Neuronal stem cell (in vitro differentiated cells): ENCODE data around the gene KIF13A.

ENCODE experiments used
- DNase-seq: peaks from one replicate; pipeline ENCODE4 v3.0.0-alpha.2; 2013; ENCODE audit warnings: low spot score
- H2AFZ ChIP-seq: one replicate; pipeline ENCODE4 v1.6.1; 2013; ENCODE audit warnings: mild to moderate bottlenecking, low read length, inconsistent platforms
- H2AK5ac ChIP-seq: 2 replicates; pipeline ENCODE4 v1.6.1; 2013; ENCODE audit warnings: low read depth, mild to moderate bottlenecking, inconsistent platforms, low read length, moderate library complexity, mixed read lengths
- H2BK120ac ChIP-seq: 2 replicates; pipeline ENCODE4 v1.6.1; 2013; ENCODE audit warnings: low read depth, mild to moderate bottlenecking, inconsistent platforms, low read length, moderate library complexity, mixed read lengths
- H2BK12ac ChIP-seq: one replicate; pipeline ENCODE4 v1.6.1; 2013; ENCODE audit warnings: low read length, inconsistent platforms
- H2BK15ac ChIP-seq: 2 replicates; pipeline ENCODE4 v1.6.1; 2013; ENCODE audit warnings: mild to moderate bottlenecking, low read length, inconsistent platforms, mixed read lengths
- H2BK5ac ChIP-seq: one replicate; pipeline ENCODE4 v1.6.1; 2013; ENCODE audit warnings: inconsistent platforms, mild to moderate bottlenecking, low read length, moderate library complexity
- H3K14ac ChIP-seq: one replicate; pipeline ENCODE4 v1.6.1; 2013; ENCODE audit warnings: low read length, inconsistent platforms
- H3K18ac ChIP-seq: 2 replicates; pipeline ENCODE4 v1.6.1; 2013; ENCODE audit warnings: low read length, inconsistent platforms
- H3K23ac ChIP-seq: 2 replicates; pipeline ENCODE4 v1.6.1; 2013; ENCODE audit warnings: low read depth, mild to moderate bottlenecking, mixed read lengths, low read length, inconsistent platforms; ENCODE audit not compliant: poor library complexity
- H3K27ac ChIP-seq: replicated peaks from 3 replicates; pipeline ENCODE4 v1.5.1; 2013; ENCODE audit warnings: low read length, inconsistent platforms
- H3K27me3 ChIP-seq, 3 experiments: 2 replicates each; pipeline ENCODE4 v1.6.1; 2013; ENCODE audit warnings: low read length in 3 of 3, mild to moderate bottlenecking in 2 of 3, inconsistent platforms in 1 of 3, low read depth in 1 of 3, mixed read lengths in 1 of 3, moderate library complexity in 1 of 3; ENCODE audit not compliant: control insufficient read depth in 3 of 3, insufficient read depth in 3 of 3
- H3K36me3 ChIP-seq, 2 donors: replicated peaks in 1 of 2; 2 replicates each; pipeline ENCODE4 v1.6.1; 2013; ENCODE audit warnings: low read length in 2 of 2; ENCODE audit not compliant: control insufficient read depth in 2 of 2, insufficient read depth in 2 of 2
- H3K4ac ChIP-seq: 2 replicates; pipeline ENCODE4 v1.6.1; 2013; ENCODE audit warnings: inconsistent platforms, mild to moderate bottlenecking, low read length, moderate library complexity
- H3K4me1 ChIP-seq, 2 donors: 1 replicate in 1 of 2; 2 replicates in 1 of 2; pipeline ENCODE4 v1.6.1; 2013; ENCODE audit warnings: low read length in 2 of 2, low read depth in 1 of 2; ENCODE audit not compliant: control insufficient read depth in 2 of 2, insufficient read depth in 1 of 2
- H3K4me2 ChIP-seq: one replicate; pipeline ENCODE4 v1.6.1; 2013; ENCODE audit warnings: mild to moderate bottlenecking, low read length, inconsistent platforms; ENCODE audit not compliant: insufficient read depth, poor library complexity, severe bottlenecking
- H3K4me3 ChIP-seq, 2 donors: 2 replicates each; pipeline ENCODE4 v1.5.1; 2013; ENCODE audit warnings: low read length in 2 of 2, mild to moderate bottlenecking in 2 of 2, inconsistent platforms in 1 of 2, moderate library complexity in 1 of 2
- H3K79me1 ChIP-seq: one replicate; pipeline ENCODE4 v1.6.1; 2013; ENCODE audit warnings: low read depth, mild to moderate bottlenecking, inconsistent platforms, low read length, moderate library complexity
- H3K9ac ChIP-seq: one replicate; pipeline ENCODE4 v1.6.1; 2013; ENCODE audit warnings: mild to moderate bottlenecking, low read depth, low read length, inconsistent platforms; ENCODE audit not compliant: poor library complexity
- H3K9me3 ChIP-seq, 2 donors: replicated peaks in 1 of 2; 2 replicates each; pipeline versions ENCODE3 to v1.6.1; 2013; ENCODE audit warnings: low read length in 2 of 2, mild to moderate bottlenecking in 2 of 2, inconsistent platforms in 1 of 2, low read depth in 1 of 2, mixed read lengths in 1 of 2, moderate library complexity in 1 of 2; ENCODE audit not compliant: control insufficient read depth in 2 of 2, insufficient read depth in 1 of 2
- H4K8ac ChIP-seq: one replicate; pipeline ENCODE4 v1.6.1; 2013; ENCODE audit warnings: low read depth, mild to moderate bottlenecking, inconsistent platforms, low read length, moderate library complexity
- H4K91ac ChIP-seq: one replicate; pipeline ENCODE4 v1.6.1; 2013; ENCODE audit warnings: low read length, low read depth, mild to moderate bottlenecking, inconsistent platforms; ENCODE audit not compliant: poor library complexity
- WGBS, 2 donors: extraction: QIAGEN DNeasy Blood & Tissue Kit; methylation state at CpG; one replicate each; pipeline ENCODE4 v1.1.7; 2013; ENCODE audit warnings: missing lambda C conversion rate in 2 of 2, mixed read lengths in 1 of 2; ENCODE audit not compliant: insufficient read length in 2 of 2, insufficient replicate concordance in 1 of 2; ENCODE audit errors: extremely low coverage in 2 of 2; 5-methylcytosine and 5-hydroxymethylcytosine counted together

KIF13A gene

DNA sequence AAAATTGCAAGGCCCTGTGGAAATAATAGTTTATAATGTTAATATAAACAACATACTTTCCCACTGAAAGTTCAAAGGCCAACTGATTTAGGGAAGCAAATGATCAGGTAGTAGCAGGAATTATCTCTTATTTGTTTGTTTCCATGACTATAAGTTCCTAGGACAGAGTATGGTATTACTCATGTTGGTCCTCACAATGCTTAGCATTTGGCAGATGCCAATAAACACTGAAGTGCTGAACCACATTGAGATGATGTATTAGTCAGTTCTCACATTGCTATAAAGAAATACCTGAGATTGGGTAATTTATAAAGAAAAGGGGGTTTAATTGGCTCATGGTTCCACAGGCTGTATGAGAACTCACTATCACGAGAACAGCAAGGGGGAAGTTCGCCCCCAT lies 151.1 kb downstream of the KIF13A start:
- H2BK120ac ChIP-seq: no peak overlapping the region
- no peaks in the 10 kb centered on the region for H3K79me1 ChIP-seq
- no peak overlapping the region for H3K4me2 ChIP-seq
- H3K23ac ChIP-seq: no peak overlapping the region
- H4K91ac ChIP-seq: no peak overlapping the region
- no peak overlapping the region for H2BK5ac ChIP-seq
- H2AFZ ChIP-seq: no peak overlapping the region
- H4K8ac ChIP-seq: no peak overlapping the region
- H2BK12ac ChIP-seq: no peak overlapping the region
- H3K9ac ChIP-seq: no peak overlapping the region
- no peak overlapping the region for H2AK5ac ChIP-seq
- no peak overlapping the region for H2BK15ac ChIP-seq
- H3K18ac ChIP-seq: no peak overlapping the region
- no peak overlapping the region for H3K4me3 ChIP-seq
- peaks cover 0 to 2% of the 10 kb centered on the region in 2 donors for H3K4me1 ChIP-seq
- WGBS, 2 donors: no CpG with 5 or more reads among the region's 2 CpGs
- H3K4ac ChIP-seq: no peak overlapping the region
- H3K9me3 ChIP-seq: no peaks in the 10 kb centered on the region
- H3K36me3 ChIP-seq: peaks cover 0 to 38% of the 10 kb centered on the region in 2 donors
- H3K14ac ChIP-seq: no peak overlapping the region
- H3K27ac ChIP-seq: no peak overlapping the region
- DNase-seq: no peak
- no peaks in the 10 kb centered on the region for H3K27me3 ChIP-seq

DNA sequence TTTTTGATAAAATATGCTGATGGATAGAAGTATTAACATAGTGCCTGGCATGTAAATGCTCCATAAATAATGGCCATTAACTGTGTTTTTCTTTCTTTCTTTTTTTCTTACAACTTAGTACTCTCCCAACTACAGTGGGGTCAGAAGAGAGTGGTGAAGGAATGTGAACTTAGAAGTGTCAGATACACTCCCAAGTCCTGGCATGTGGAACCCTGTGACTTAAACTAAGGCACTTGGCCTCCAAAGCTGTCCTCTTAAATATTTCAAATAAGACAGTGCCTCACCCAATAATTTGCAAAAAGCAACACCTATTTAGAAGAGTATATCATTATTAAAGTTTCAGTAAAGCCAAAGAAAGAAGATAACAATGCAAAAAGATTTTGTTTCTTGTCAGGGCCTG lies 151.7 kb downstream of the KIF13A start:
- no peak overlapping the region for H2BK12ac ChIP-seq
- H3K27ac ChIP-seq: no peak overlapping the region
- H3K4me3 ChIP-seq: no peak overlapping the region
- no peak for DNase-seq
- no peak overlapping the region for H3K18ac ChIP-seq
- H2AK5ac ChIP-seq: no peak overlapping the region
- H3K4me1 ChIP-seq: peaks cover 0 to 2% of the 10 kb centered on the region in 2 donors
- H4K8ac ChIP-seq: no peak overlapping the region
- no peak overlapping the region for H2BK120ac ChIP-seq
- H3K79me1 ChIP-seq: no peaks in the 10 kb centered on the region
- H3K27me3 ChIP-seq: no peaks in the 10 kb centered on the region
- no peak overlapping the region for H3K9ac ChIP-seq
- no peak overlapping the region for H2BK5ac ChIP-seq
- peaks cover 0 to 43% of the 10 kb centered on the region in 2 donors for H3K36me3 ChIP-seq
- no peak overlapping the region for H3K23ac ChIP-seq
- H3K4me2 ChIP-seq: no peak overlapping the region
- H2AFZ ChIP-seq: no peak overlapping the region
- no peak overlapping the region for H2BK15ac ChIP-seq
- H4K91ac ChIP-seq: no peak overlapping the region
- no peak overlapping the region for H3K14ac ChIP-seq
- H3K4ac ChIP-seq: no peak overlapping the region
- no peaks in the 10 kb centered on the region for H3K9me3 ChIP-seq

DNA sequence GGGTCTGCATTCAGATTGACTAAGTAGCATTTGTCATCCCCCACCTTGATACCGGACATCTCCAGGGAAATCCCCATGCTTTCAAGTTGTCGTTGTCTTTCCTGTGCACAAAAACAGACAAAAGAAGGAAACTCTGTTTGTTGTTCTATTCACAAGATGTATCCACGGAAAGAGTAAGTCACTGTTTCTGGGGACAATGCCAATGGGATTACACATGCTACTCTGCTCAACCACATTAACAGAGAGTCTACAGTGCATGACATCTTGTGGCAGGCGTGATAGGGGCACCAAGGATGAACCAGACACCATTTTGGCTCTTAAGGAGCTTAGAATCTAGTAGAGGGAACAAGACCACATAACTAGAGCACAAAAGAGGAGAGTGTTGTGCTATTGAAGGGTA lies 156.3 kb downstream of the KIF13A start:
- no peaks in the 10 kb centered on the region for H3K9me3 ChIP-seq
- no peak overlapping the region for H3K9ac ChIP-seq
- H2AFZ ChIP-seq: no peak overlapping the region
- no peak overlapping the region for H4K91ac ChIP-seq
- H4K8ac ChIP-seq: no peak overlapping the region
- H3K4me2 ChIP-seq: no peak overlapping the region
- H2BK15ac ChIP-seq: no peak overlapping the region
- no peak overlapping the region for H2BK12ac ChIP-seq
- no peak overlapping the region for H2BK5ac ChIP-seq
- H3K79me1 ChIP-seq: no peaks in the 10 kb centered on the region
- no CpG with 5 or more reads among the region's 4 CpGs for WGBS, 2 donors
- no peaks in the 10 kb centered on the region for H3K27me3 ChIP-seq
- no peak overlapping the region for H3K27ac ChIP-seq
- H2BK120ac ChIP-seq: no peak overlapping the region
- H3K36me3 ChIP-seq: peaks cover 0 to 74% of the 10 kb centered on the region in 2 donors
- H3K4ac ChIP-seq: no peak overlapping the region
- H3K4me3 ChIP-seq: no peak overlapping the region
- H2AK5ac ChIP-seq: no peak overlapping the region
- no peak overlapping the region for H3K23ac ChIP-seq
- no peak for DNase-seq
- H3K4me1 ChIP-seq: no peaks in the 10 kb centered on the region
- H3K18ac ChIP-seq: no peak overlapping the region
- H3K14ac ChIP-seq: no peak overlapping the region

DNA sequence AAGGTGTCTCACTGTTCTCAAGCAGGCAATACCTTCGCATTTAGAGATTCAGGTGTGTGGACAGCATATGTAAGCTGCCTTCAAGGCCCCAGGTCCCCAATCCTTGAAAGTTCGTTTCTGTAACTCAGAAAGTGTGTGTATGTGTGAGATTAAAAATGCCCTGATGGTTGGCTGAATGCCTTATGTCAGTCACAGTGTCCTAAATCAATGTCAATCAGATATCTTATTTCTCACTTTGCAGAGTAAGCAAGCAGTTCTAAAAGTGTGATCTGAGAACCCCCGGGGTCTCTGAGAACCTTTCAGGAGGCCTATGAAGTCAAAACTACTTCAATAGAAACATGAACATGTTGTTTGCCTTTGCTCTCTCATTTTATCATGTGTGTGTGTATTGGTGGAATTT lies 157.5 kb downstream of the KIF13A start:
- Histone ChIP-seq H3K18ac (no peak overlapping the region), H2BK5ac (no peak overlapping the region), H4K8ac (no peak overlapping the region), H2BK15ac (no peak overlapping the region), H2BK12ac (no peak overlapping the region), H3K36me3 (peaks cover 0 to 77% of the 10 kb centered on the region in 2 donors), H3K4ac (no peak overlapping the region), H3K27me3 (no peaks in the 10 kb centered on the region), H3K4me1 (no peaks in the 10 kb centered on the region), H3K9me3 (no peaks in the 10 kb centered on the region), H3K79me1 (no peaks in the 10 kb centered on the region), H3K9ac (no peak overlapping the region), H2AFZ (no peak overlapping the region), H3K14ac (no peak overlapping the region), H3K27ac (no peak overlapping the region), H2AK5ac (no peak overlapping the region), H2BK120ac (no peak overlapping the region), H4K91ac (no peak overlapping the region), H3K4me3 (no peak overlapping the region), H3K4me2 (no peak overlapping the region), H3K23ac (no peak overlapping the region)
- no peak for DNase-seq
- no CpG with 5 or more reads among the region's 3 CpGs for WGBS, 2 donors
